Tibial artery (tissue), 4 donors: Measurements from ENCODE around the gene PAWR.
A peak's percentile ranks its signal among the peaks of the same experiment; 100 is the strongest.
"Not testable (repeated sequence)": the region's sequence is repeated elsewhere in the genome, so short reads cannot be mapped to it uniquely, and the experiment has no call there.

Experiments
- DNase-seq, 2 donors: peaks; one replicate each; pipeline ENCODE4 v3.0.0-alpha.2; 2019
- H3K27ac ChIP-seq, 2 donors: fragments of 200-600 bp; sonication (generic) in 1 of 2; 1 replicate in 1 of 2; 2 replicates in 1 of 2; pipeline ENCODE4 v1.5.1; 2018 to 2019; ENCODE audit warnings: mild to moderate bottlenecking in 1 of 2
- H3K27me3 ChIP-seq, 2 donors: fragments of 200-600 bp; sonication (generic) in 1 of 2; one replicate each; pipeline versions ENCODE4 v1.5.1 to v1.6.0; 2016 to 2019
- H3K36me3 ChIP-seq, 3 donors: fragments of 200-600 bp; sonication (generic) in 2 of 3; one replicate each; pipeline ENCODE4 v1.5.1; 2016 to 2019; ENCODE audit warnings: mild to moderate bottlenecking in 2 of 3
- H3K4me1 ChIP-seq, 4 donors: fragments of 200-600 bp; sonication (generic) in 2 of 4; 1 replicate in 3 of 4; 2 replicates in 1 of 4; pipeline ENCODE4 v1.5.1; 2016 to 2019
- H3K4me3 ChIP-seq, 2 donors: fragments of 200-600 bp; sonication (generic) in 1 of 2; 1 replicate in 1 of 2; 2 replicates in 1 of 2; pipeline ENCODE4 v1.5.1; 2018 to 2019; ENCODE audit warnings: mild to moderate bottlenecking in 2 of 2
- H3K9me3 ChIP-seq, 3 donors: fragments of 200-600 bp; sonication (generic) in 1 of 3; one replicate each; pipeline ENCODE4 v1.5.1; 2016 to 2019
- CTCF ChIP-seq, 2 experiments: fragments of 200-600 bp in 1 of 2; fragments of 450-650 bp in 1 of 2; IDR thresholded peaks; one replicate each; pipeline ENCODE4 v1.5.1; 2017 to 2019; ENCODE audit warnings: antibody characterized with exemption in 2 of 2, mild to moderate bottlenecking in 1 of 2, moderate library complexity in 1 of 2
- intact Hi-C: fragments of 100-400 bp; cut with DNase I; formaldehyde crosslinking; loops from one replicate; pipeline ENCODE4 v1.15.0; 2023; ENCODE audit warnings: low total_unique reads

The PAWR gene

GRCh38 chr12:79566452-79567174, 124.2 kb downstream of the PAWR start:
- H3K4me1 ChIP-seq, result peaks cover 0 to 17% (median 5%) of the 10 kb centered on the region in 4 donors
- H3K27me3 ChIP-seq, result no peaks in the 10 kb centered on the region
- H3K4me3 ChIP-seq, result no peak overlapping the region
- no peak for TF ChIP-seq CTCF (IDR thresholded peaks at IDR 0.05)
- intact Hi-C loops, result no loop called here
- peak overlapping the region; percentile 3 to 8 for H3K27ac ChIP-seq
- DNase-seq, result no peak
- H3K9me3 ChIP-seq, result peaks cover 0 to 3% (median 2%) of the 10 kb centered on the region in 3 donors
- peaks cover under 1 to 55% (median 36%) of the 10 kb centered on the region in 3 donors for H3K36me3 ChIP-seq

- intact Hi-C loops, H3K27me3 ChIP-seq: not testable (repeated sequence)
Measured at GRCh38 chr12:79564727-79565350, 125.9 kb downstream of the PAWR start.

GRCh38 chr12:79563021-79563740, 127.6 kb downstream of the PAWR start:
- peaks cover 0 to 40% (median 28%) of the 10 kb centered on the region in 3 donors for H3K36me3 ChIP-seq
- no peak for DNase-seq
- H3K9me3 ChIP-seq, result peaks cover 0 to 7% (median 6%) of the 10 kb centered on the region in 3 donors
- no peak overlapping the region for H3K27ac ChIP-seq
- no peak overlapping the region for H3K4me3 ChIP-seq
- intact Hi-C loops, result no loop called here
- H3K27me3 ChIP-seq, result no peaks in the 10 kb centered on the region
- peaks cover under 1 to 43% (median 22%) of the 10 kb centered on the region in 4 donors for H3K4me1 ChIP-seq
- no peak for TF ChIP-seq CTCF (IDR thresholded peaks at IDR 0.05)

More at GRCh38 chr12:79564727-79565350, 125.9 kb downstream of the PAWR start:
- not testable (repeated sequence) for H3K9me3 ChIP-seq, DNase-seq, H3K4me3 ChIP-seq, H3K27ac ChIP-seq
- Histone ChIP-seq H3K36me3 (peaks cover 0 to 51% (median 33%) of the 10 kb centered on the region in 3 donors), H3K4me1 (peaks cover 0 to 27% (median 11%) of the 10 kb centered on the region in 4 donors)

GRCh38 chr12:79561401-79562132, 129.2 kb downstream of the PAWR start:
- intact Hi-C loops, result no loop called here

GRCh38 chr12:79560225-79560889, 130.4 kb downstream of the PAWR start:
- Histone ChIP-seq H3K27ac (peak overlapping the region; percentile 50 to 77), H3K4me3 (no peak overlapping the region), H3K36me3 (peaks cover 0 to 34% (median 22%) of the 10 kb centered on the region in 3 donors), H3K9me3 (peaks cover 0 to 7% (median 6%) of the 10 kb centered on the region in 3 donors), H3K4me1 (peaks cover 5 to 55% (median 37%) of the 10 kb centered on the region in 4 donors), H3K27me3 (no peaks in the 10 kb centered on the region)
- TF ChIP-seq CTCF (IDR thresholded peaks at IDR 0.05), result no peak
- intact Hi-C loops, result no loop called here
- no peak for DNase-seq

More at GRCh38 chr12:79561401-79562132, 129.2 kb downstream of the PAWR start:
- H3K4me1 ChIP-seq, result peaks cover 5 to 49% (median 32%) of the 10 kb centered on the region in 4 donors
- H3K27ac ChIP-seq, result no peak overlapping the region
- H3K27me3 ChIP-seq, result no peaks in the 10 kb centered on the region
- peaks cover 0 to 40% (median 28%) of the 10 kb centered on the region in 3 donors for H3K36me3 ChIP-seq
- H3K4me3 ChIP-seq, result no peak overlapping the region
- peaks cover 0 to 7% (median 6%) of the 10 kb centered on the region in 3 donors for H3K9me3 ChIP-seq
- TF ChIP-seq CTCF (IDR thresholded peaks at IDR 0.05), result no peak
- DNase-seq, result no peak
